Stimulated activated naive CD8-positive, alpha-beta T cell treated with anti-CD3 and anti-CD28 coated beads, Interleukin-15, Interleukin-2, amounts not matched to agents 100 U/mL and 50 U/mL, for 24 hours (primary cell): ENCODE results near the gene ZNF134.
A peak's percentile ranks its signal among the peaks of the same experiment; 100 is the strongest.

Experiments
- ATAC-seq: fragments of 150-1000 bp; cut with Tn5 transposase; one replicate; pipeline ENCODE4 v1.10.0; 2021
- DNase-seq: peaks from one replicate; pipeline ENCODE4 v3.0.0; 2021

The ZNF134 gene

GRCh38 chr19:57641715-57642234 is 27.7 kb downstream of the ZNF134 start:
- DNase-seq (no peak), ATAC-seq (no peak)

GRCh38 chr19:57642396-57643046 is 28.5 kb downstream of the ZNF134 start:
- DNase-seq (no peak), ATAC-seq (no peak)

- no peak for ATAC-seq
- DNase-seq = no peak
Observed at GRCh38 chr19:57643734-57644133, 29.7 kb downstream of the ZNF134 start.

GRCh38 chr19:57648331-57649003 is 34.4 kb downstream of the ZNF134 start:
- ATAC-seq (no peak), DNase-seq (no peak)

GRCh38 chr19:57651654-57651996 is 37.6 kb downstream of the ZNF134 start:
- ATAC-seq = no peak
- no peak for DNase-seq

GRCh38 chr19:57653689-57654088 is 39.6 kb downstream of the ZNF134 start:
- DNase-seq (no peak), ATAC-seq (no peak)

GRCh38 chr19:57655443-57655842 is 41.4 kb downstream of the ZNF134 start:
- ATAC-seq = no peak
- DNase-seq = no peak

- ATAC-seq (no peak), DNase-seq (no peak)
Observed at GRCh38 chr19:57656346-57656745, 42.3 kb downstream of the ZNF134 start.

- peak; percentile 9 for DNase-seq
- peak; percentile 57 for ATAC-seq
Observed at GRCh38 chr19:57664269-57665127, 50.5 kb downstream of the ZNF134 start.

- no peak for ATAC-seq
- DNase-seq = no peak
Observed at GRCh38 chr19:57665261-57665806, 51.3 kb downstream of the ZNF134 start.

- ATAC-seq (no peak), DNase-seq (no peak)
Observed at GRCh38 chr19:57667228-57667627, 53.2 kb downstream of the ZNF134 start.

GRCh38 chr19:57668635-57669034 is 54.6 kb downstream of the ZNF134 start, which contains the start of gene ZSCAN4:
Gene ZSCAN4 (plus strand): TSS chr19:57668935. CDS start chr19:57676146, 7,211 bp downstream.
- DNase-seq (no peak), ATAC-seq (no peak)

GRCh38 chr19:57671124-57671895 is 57.3 kb downstream of the ZNF134 start:
- ATAC-seq = no peak
- no peak for DNase-seq

GRCh38 chr19:57672466-57672865 is 58.4 kb downstream of the ZNF134 start:
- no peak for DNase-seq
- ATAC-seq = no peak
